Left lobe of liver (tissue), 2 donors: ENCODE measurements around the gene GYG1. TPM values are rescaled to one million over a fixed set of nuclear protein-coding genes. Genes with fewer than 3 reads are reported as not detected.
"Not testable (repeated sequence)": the region's sequence is repeated elsewhere in the genome, so short reads cannot be mapped to it uniquely, and the experiment has no call there.

Experiments used
- ATAC-seq: fragments of 200-7000 bp; cut with Tn5 transposase; one replicate; pipeline ENCODE4 v1.9.1; 2020; ENCODE audit warnings: mild to moderate bottlenecking, moderate library complexity
- DNase-seq: peaks from one replicate; pipeline ENCODE4 v3.0.0-alpha.2; 2020; ENCODE audit warnings: low spot score
- total RNA-seq: library from RNA; stranded (reverse); gene quantifications from one replicate; pipeline ENCODE4 v1.2.1, GENCODE V29; 2021
- donor health status: DM: no; HTN: no; CAD: no; lungs with moderate emphysema.
- donor health status: DM: no; HTN: yes; CAD: no.

GYG1 gene
- total RNA-seq, 1 donor from 2014 or later: 6.6 TPM

DNA sequence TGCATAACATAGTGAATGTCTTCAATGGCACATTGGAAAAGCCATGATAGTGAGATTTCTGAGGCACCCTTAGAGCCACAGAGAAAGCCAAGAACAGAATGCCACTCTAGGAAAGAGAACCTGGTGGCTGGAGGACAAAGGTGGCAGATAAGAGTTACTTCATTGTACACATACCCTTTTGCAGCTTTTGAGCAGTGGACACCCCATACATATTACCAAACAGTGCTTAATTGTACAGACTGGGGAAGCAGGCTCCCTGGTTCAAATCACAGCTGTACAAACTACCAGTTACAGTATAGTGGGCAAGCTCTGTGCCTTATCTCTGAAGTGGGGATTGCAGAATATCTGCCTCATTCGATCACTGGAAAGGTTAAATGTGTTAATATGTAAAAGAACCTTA lies 10.1 kb upstream of the GYG1 start:
- DNase-seq (no peak), ATAC-seq (peak; percentile 48)

DNA sequence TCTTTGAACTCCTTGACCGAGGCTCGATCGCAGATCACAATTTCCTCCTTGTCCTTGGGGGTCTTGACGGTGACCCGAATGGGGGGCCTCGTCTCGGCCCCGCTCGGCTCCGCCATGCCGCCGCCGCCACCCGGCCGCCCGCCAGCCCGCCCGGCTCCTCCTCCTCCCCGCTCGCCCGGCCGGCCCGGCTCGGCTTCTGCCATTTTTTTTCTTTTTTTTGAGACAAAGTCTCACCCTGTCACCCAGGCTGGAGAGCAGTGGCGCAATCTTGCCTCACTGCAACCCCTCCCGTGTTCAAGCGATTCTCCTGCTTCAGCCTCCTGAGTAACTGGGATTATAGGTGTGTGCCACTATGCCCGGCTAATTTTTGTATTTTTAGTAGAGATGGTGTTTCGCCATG lies 3.8 kb upstream of the GYG1 start:
- DNase-seq, ATAC-seq: not testable (repeated sequence)

DNA sequence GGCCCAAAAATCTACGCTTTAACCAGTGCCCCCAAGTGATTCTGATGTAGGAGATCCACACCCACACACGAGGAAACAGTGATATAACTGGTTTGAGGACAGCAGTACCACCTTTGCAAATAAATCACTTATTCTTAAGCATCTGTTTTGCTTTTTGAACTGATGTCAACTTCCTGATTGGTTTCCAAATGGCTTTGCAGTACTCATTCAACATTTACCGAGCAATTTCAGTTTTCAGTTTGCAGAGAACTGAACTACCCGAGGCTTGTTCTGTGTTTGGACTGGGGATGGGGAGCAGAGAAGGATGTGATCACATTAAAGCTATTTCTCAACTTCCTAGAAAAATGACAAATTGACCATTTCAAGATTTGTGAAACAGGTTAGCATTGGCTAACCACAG lies 1.1 kb upstream of the GYG1 start:
- ATAC-seq (no peak), DNase-seq (no peak)

DNA sequence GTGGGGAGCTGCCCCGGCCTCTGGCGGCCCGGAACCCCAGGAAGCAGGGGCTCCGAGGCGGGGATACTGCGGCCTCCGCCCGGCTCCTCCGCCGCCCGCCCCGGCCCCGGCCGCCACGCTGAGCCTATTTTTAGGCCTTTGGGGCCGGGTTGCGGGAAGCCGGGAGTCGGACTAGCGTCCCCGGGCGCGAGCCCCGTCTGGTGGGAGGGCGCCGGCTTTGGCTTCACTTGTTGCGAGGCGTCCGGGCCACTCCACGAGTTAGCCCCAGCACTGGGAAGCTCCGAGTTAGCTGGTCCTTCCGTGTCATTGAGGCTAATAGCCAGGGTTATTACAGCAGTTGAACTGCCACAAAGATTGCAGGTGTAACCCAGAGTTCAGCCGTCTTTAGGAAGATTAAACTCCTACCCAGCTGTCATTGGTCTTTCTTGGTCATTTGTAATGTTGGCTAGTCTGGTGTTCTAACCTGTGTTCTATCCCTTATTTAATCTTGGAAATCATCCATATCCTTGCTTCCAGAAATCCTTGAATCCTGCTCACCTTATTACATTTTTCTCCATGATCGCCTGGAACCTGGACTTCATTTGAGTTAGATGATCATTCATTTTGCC lies 791 bp downstream of the GYG1 start:
- ATAC-seq: peak; percentile 55
- peak; percentile 58 for DNase-seq

DNA sequence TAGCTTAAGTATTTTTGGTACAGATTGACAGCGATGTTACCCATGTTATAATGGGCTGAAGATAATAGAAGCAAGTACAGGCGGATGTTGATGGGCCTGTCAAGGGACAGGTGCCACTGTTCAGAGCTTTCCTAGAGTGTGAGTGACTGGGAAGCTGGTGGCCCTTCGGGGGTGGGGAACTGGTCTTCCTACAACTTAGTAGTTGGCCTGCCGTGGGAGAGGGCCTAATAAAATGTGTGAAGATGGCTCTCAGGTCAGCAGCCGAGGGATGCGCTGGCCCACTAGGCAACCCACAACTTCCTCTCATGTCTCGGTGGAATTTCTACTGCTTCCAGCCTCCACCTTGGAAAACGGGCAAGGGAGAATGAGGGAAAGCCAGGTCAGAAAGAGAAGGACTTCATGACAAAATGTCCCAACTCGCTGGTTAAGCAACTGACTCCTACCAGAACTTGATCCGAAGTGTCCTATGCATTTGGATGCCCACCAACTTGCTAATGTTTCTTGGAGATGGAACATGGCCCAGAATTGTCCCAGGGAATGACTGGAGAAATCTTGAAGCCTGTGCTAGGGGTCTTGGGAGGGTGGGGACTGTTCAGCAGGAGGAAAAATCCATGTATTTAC lies 1.4 kb downstream of the GYG1 start:
- no peak for DNase-seq
- ATAC-seq: no peak

DNA sequence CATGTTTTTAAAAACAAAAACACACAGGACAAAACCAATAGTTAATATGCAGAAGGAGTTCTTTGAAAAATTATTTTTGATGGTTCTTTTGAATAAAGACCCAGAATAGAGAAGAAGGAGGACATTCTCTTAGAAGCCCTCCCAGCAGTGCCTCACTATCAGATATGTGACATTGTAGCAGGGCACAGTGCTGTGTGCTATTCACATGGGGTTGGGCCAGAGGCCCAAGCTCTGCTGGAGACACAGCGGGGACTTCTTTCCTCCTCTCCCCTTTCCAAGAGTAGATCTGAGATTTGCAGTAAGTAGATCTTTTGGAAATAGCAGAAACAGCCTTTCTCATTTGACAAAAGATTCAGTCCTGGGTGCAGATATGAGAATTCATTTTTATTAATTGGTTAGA lies 6.3 kb downstream of the GYG1 start:
- DNase-seq (no peak), ATAC-seq (no peak)

DNA sequence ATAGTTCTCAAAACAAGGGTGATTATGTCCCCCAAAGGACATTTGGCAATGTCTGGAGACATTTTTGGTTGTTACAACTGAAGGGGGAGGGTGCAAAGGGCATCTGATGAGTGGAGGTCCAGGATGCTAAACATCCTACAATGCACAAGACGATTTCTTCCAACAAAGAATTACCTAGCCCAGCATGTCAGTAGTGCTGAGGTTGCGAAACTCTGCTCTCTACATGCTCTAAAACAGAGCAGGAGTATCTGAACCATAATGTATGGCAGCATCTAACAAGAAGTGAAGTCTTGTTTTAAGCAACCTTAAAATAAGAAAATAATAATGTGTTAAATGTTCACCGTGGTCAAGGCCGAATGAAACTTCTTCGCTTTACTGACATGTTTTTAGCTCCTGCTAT lies 7.0 kb downstream of the GYG1 start:
- DNase-seq: no peak
- no peak for ATAC-seq

DNA sequence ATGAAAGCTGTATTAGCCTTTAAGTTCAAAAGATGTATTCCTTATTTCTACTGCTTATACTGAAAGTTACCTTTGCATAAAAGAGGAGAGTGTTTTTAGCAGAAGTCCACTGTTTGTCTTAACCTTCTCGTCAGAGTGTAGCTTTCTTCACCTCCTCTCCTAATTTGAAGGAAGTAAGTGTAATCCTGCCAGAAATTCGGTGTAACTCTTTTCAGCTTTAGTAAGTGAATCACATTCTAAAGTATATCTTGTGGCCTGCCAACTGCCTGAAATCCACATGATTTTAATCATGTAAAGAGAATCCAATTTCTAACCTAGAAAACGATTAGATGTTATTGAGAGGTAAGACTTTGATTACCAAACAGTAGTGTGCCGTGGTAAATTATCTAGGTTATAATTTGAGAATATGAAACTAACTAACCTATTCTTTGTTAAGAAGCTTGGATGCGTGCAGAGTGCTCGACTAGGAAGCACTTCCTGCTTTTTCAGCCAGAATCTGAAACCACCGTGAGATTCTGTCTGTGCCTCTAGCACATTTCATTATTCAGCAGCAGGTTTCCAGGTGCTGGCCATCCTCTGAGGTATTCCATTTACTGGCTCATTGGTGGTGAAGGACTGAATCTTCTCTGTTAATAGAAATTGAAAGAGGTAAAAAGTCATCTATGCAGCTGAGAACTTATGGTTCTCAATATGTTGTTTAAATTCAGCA lies 7.5 kb downstream of the GYG1 start:
- ATAC-seq: no peak
- no peak for DNase-seq

DNA sequence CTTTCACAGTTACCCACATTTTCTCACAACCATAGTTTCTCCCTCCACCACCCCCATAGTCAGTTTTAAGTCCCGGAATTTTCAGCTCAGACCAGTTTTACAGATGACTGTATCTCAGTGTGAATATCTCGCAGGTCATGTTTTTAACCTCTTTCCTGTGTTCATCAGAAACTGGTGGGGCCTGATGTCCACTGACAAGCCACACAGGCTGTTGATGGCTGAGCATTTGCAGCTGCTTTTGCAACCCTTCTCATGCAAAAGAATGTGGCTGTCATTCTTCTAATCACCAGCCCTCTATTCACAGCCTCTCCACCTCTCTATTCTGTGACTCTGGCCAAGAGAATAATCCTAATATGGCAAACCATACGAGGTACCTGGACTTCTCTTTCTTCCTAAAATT lies 8.5 kb downstream of the GYG1 start:
- ATAC-seq (no peak), DNase-seq (no peak)

DNA sequence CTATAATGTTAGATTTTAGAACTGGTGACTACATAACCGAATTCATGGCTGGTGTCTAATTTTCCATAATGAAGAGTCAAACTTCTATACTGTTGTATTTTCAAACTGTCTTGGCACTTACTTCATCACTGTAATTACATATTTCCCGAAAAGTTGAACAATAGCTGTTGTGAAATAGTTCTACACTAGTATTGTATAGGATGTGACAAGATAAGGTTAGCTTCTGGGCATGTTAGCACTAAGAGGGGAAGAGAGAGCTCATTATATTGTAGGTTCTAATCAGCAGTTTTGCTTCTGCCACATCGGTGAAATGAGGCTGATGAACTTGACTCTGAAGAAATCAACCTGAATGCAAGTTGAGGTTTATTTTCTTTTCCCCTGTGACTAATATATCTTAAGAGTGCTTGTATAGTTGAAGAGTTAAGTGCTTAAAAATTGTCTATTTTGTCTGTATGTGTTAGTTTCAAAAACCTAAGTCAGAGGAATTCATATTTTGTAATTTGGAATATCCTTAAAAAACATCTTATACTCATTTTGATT lies 8.9 kb downstream of the GYG1 start:
- no peak for DNase-seq
- no peak for ATAC-seq

DNA sequence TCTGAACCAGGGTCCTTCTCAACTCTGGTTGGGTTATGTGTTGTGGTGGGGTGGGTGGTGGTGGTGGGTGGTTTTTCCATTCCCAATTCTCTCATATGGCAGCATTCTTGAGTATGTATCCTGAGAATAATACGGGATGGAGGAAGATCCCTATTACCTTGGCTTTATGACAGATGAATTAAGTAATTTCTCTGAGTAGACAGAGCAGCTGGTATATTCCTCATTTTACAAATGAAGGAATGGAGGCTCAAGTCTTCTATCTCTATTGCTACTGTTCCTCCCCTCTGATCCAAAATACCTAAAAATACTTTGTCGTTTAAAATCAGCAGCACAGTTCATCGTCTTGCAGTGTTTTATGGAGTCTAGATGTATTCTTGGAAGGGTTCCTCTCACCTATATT lies 10.4 kb downstream of the GYG1 start:
- ATAC-seq: no peak
- DNase-seq: no peak

DNA sequence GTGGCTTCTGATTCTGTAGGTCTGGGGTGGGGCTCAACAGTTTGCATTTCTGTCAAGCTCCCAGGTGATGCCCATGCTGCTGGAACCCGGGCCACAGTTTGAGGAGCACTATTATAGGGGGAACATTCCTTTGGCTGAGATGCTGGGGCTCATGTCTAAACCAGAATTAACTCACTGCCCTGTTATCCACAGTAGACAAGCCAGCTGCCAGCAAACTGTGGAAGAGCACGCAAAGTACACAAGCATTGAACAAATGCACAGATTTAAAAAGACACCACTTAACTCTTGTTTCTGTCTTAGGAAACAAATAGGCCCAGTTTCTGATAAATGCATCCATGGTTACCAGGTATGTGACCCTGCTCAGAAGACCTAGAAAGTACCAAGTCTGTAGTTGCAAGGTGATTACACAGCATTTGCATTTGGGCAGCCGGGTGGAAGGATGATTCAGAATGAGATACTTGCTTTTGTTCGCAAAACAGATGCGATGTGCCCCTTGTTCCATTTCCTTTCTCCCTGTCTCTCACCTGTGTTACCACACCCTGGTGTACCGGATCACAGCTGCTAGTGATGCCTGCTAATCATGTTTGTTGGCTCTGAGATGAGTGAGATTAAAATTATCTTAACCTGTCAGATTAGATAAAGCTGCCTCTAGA lies 12.4 kb downstream of the GYG1 start:
- no peak for DNase-seq
- no peak for ATAC-seq

DNA sequence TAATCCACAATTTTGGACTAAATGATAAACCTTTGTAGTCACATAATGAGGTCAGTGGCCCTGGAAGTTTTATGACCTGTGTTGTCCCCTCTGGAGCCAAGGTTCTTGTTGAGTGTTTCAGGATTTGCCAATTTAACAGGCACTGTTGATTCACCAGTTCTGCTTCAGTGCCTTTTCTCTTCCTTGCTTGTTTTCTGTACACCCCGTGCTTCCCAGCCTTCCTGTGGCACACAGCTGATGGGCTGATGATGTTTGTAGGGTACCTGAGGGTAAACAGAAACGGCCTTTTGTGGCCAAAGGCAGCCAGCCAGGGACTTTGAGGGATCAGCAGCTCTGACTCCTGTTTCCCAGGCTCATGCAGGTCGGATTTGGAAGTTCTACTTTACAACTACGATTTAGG lies 13.3 kb downstream of the GYG1 start:
- DNase-seq: no peak
- peak; percentile 57 for ATAC-seq

DNA sequence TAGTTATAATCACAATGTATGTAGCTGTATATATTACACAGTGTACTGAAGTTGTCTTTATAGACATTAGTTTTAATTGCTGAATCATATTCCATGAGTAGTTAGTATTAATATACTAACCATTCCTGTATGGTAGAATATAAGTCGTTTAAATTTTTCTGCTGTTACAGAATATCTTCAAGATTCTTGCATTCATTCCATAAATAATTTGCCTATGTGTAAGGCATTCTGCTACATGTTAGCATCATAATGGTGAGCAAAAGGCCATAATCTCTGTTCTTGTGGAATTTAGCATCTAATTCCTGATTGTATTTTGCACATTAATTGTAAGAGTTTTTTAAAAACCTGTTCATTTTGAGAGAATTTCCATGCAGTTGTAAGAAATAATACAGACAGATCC lies 14.1 kb downstream of the GYG1 start:
- DNase-seq (no peak), ATAC-seq (no peak)

DNA sequence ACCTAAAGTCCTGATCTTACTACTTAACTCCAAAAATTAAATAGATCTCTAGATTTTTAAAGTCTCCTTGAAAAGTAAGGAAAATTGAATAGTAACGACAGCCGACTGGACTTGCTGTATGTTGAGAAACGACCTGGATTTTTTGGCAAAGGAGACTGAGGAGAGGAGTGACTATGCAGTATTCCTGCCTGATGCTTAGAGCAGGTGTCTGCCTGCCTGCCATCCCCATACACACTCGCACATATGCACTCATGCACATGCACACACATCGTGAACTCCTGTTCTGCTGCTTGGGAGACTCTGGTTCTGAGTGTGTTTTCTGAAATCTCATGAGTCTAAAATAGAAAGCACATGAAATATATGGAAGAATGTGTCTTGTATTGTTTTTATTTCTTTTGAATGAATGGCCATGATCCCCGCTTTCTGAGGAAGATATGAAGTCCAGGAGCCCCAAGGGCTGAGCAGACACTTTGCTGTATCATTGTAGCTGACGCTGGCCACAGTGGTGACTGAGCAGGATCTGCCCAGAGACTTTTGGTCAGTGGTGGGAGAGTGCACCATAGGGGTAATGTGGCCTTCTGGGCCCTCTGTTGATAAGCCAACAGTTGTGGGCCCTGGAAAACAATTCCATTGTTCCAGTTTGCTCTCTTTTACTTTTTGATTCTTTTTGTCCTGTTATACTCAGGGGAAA lies 16.4 kb downstream of the GYG1 start:
- DNase-seq: no peak
- ATAC-seq: no peak

DNA sequence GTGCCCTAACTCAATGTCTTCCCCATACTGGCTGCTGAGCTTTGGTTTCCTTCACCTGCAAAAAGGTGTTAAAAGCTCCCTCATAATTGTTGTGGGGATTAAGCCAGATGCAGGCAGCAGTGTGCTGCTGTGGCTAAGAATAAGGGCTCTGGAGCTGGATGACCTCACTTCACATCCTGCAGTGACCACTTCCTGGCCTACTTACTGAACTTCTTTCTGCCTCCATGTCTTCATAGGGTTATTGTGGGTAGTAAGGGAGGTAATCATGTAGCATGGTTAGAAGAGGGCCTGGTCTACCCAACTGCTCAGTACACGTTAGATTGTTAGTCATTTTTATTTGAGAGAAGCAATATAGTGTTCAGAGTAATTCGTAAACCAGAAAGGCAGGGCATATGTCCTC lies 18.4 kb downstream of the GYG1 start:
- DNase-seq: no peak
- ATAC-seq: no peak

DNA sequence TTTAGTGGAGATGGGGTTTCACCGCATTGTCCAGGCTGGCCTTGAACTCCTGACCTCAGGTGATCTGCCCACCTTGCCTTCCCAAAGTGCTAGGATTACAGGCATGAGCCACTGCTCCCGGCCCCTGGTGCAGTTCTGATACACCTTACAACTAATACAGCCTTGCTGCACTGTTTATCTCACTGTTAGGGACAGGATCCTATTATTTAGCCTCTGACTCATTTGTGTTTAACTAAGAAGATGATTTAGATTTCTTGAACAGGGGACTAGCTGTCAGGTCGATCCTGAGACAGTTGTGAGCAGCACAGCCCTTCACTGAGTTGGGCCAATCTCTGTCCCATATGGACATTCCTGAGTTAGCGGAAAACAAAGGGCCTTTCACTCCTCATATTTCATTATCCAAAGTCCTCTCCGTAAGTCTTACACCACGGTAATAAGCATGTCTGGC lies 19.2 kb downstream of the GYG1 start:
- ATAC-seq (no peak), DNase-seq (no peak)

DNA sequence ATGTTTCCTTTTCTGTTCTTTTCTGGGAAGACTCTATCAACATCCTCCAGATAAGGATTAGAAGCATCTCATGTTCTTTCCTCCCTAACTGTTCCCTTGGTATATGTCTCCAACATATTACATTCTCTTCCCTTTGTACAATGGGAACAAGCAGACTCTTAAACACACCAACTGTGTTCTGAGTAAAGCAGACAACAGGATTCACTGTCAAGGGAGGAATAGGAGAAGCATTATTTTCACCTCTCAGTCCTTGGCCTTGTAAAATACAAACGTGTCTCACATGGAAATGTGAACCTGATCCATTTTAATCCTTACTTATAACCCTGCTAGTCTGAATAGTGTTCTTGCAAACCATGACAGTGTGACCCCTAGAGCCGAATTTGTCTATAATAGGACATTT lies 19.6 kb downstream of the GYG1 start:
- DNase-seq (no peak), ATAC-seq (no peak)

DNA sequence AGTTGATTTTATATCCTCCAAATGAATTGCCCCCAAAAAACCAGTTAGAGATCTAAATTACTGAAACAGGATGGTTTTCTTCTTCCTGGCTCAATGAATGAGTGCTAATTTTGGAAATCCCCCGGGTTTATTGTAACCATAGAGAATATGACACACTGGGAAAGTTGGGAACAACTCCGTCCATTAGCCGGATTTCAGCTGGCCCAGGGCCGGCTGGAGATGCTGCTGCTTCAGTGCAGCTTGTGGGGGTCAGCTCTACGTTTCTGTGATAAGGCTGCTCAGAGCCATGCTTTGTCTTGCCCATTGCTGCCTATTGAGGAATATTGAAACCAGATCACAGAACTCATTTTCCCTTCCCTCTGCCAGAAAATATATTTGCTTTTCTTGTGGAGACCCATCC lies 20.3 kb downstream of the GYG1 start:
- no peak for ATAC-seq

DNA sequence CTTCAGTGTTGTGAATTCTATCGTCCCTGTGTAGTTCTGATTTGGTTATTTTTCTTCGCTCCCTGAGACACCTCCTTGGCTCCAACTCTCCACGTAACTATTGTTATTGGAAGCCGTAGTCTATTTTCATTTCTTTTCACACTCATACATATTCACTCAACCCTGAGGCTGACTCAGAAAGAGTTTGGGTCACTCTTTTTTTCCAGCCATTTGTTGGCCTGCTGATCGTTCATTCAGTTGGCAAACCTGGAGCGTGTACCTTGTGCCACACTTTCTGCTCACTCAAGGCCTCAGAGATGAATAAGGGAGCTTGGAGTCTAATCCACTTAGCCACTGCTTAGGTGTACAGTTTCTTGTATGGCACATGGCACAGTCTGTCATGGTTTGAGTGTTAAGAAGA lies 22.4 kb downstream of the GYG1 start:
- ATAC-seq (no peak), DNase-seq (no peak)

More for the DNA sequence above, 20.3 kb downstream of the GYG1 start:
- DNase-seq: no peak

DNA sequence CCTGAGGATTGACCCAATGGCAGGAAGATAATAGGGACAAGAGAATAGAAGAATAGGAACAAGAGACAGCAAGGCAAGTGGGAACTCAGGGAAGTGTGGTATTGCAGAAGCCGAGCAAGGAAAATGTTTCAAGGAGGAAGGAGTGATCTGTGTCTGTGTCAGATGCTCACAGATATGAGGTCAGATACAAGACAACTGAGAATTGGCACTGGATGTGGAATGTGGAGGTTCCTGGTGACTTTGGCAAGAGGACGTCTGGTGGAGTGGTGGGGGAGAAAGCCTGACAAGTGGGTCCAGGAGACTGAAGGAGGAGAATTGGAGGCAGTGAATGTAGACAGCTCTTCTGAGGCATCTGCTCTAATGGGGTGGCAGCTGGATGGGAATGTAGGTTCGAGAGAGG lies 24.1 kb downstream of the GYG1 start:
- ATAC-seq (no peak), DNase-seq (no peak)
